HEK293 (cell line): ENCODE results near the gene VEGFA.

Experiments
- CTCF ChIA-PET: fragments of 350-600 bp; formaldehyde crosslinking; extraction: SDS; loops from one replicate; lab custom pipeline; 2021; ENCODE audit warnings: antibody characterized with exemption; lab: Yijun Ruan, JAX
- POLR2A ChIA-PET: fragments of 300-600 bp; formaldehyde crosslinking; extraction: SDS; loops from one replicate; lab custom pipeline; 2020; ENCODE audit warnings: antibody characterized with exemption, inconsistent platforms; lab: Yijun Ruan, JAX
- H3K27ac ChIP-seq: fragments of 200-500 bp; sonication (Bioruptor generic); 2 replicates; pipeline ENCODE4 v1.5.1; 2014; ENCODE audit warnings: low read depth, low read length, control low read depth, inconsistent platforms; ENCODE audit errors: extremely low read depth
- H3K36me3 ChIP-seq, 2 experiments: fragments of 200-500 bp in 1 of 2; sonication (Bioruptor generic) in 1 of 2; 1 replicate in 1 of 2; 2 replicates in 1 of 2; pipeline ENCODE4 v1.5.1; 2014 to 2017; ENCODE audit warnings: inconsistent platforms in 2 of 2, low read length in 2 of 2; ENCODE audit not compliant: control insufficient read depth in 2 of 2, insufficient read depth in 1 of 2
- H3K4me1 ChIP-seq: fragments of 200-500 bp; sonication (Bioruptor generic); 2 replicates; pipeline ENCODE4 v1.5.1; 2014; ENCODE audit warnings: mild to moderate bottlenecking, low read length, inconsistent platforms; ENCODE audit not compliant: control insufficient read depth, insufficient read depth
- H3K4me3 ChIP-seq: 2 replicates; pipeline ENCODE4 v1.5.1; 2011; ENCODE audit warnings: low read depth, mild to moderate bottlenecking, control low read depth, low read length, moderate library complexity
- H3K9me3 ChIP-seq: fragments of 200-500 bp; sonication (Bioruptor generic); 2 replicates; pipeline ENCODE4 v1.5.1; 2014; ENCODE audit warnings: low read depth, low read length, inconsistent platforms; ENCODE audit not compliant: control insufficient read depth, insufficient read depth
- EGR2 ChIP-seq: fragments of 450-650 bp; formaldehyde crosslinking; IDR thresholded peaks from 2 replicates; pipeline ENCODE4 v1.5.1; 2016; ENCODE audit warnings: low read depth, missing biosample characterization, missing genetic modification characterization
- HIC1 ChIP-seq: fragments of 450-650 bp; formaldehyde crosslinking; IDR thresholded peaks from 2 replicates; pipeline ENCODE4 v1.5.1; 2016; ENCODE audit warnings: missing biosample characterization, missing genetic modification characterization
- SCRT2 ChIP-seq: fragments of 450-650 bp; formaldehyde crosslinking; IDR thresholded peaks from 2 replicates; pipeline ENCODE4 v1.5.1; 2016; ENCODE audit warnings: missing biosample characterization, missing genetic modification characterization
- TCF7L2 ChIP-seq: IDR thresholded peaks from 2 replicates; pipeline ENCODE4 v1.6.1; 2011; ENCODE audit warnings: low read depth, mild to moderate bottlenecking, inconsistent platforms, low read length, moderate library complexity, borderline replicate concordance
- WT1 ChIP-seq: fragments of 450-650 bp; formaldehyde crosslinking; IDR thresholded peaks from 2 replicates; pipeline ENCODE4 v1.5.1; 2016; ENCODE audit warnings: missing biosample characterization, missing genetic modification characterization
- ZBTB20 ChIP-seq: fragments of 450-650 bp; formaldehyde crosslinking; IDR thresholded peaks from 2 replicates; pipeline ENCODE4 v1.5.1; 2016; ENCODE audit warnings: missing biosample characterization, missing genetic modification characterization
- ZFHX2 ChIP-seq: fragments of 450-650 bp; formaldehyde crosslinking; conservative IDR thresholded peaks from 2 replicates; pipeline ENCODE4 v1.5.1; 2016; ENCODE audit warnings: missing biosample characterization, missing genetic modification characterization
- ZIC2 ChIP-seq: fragments of 450-650 bp; formaldehyde crosslinking; IDR thresholded peaks from 2 replicates; pipeline ENCODE4 v1.5.1; 2016; ENCODE audit warnings: missing biosample characterization, missing genetic modification characterization
- ZNF10 ChIP-seq: fragments of 450-650 bp; formaldehyde crosslinking; IDR thresholded peaks from 2 replicates; pipeline ENCODE4 v1.5.1; 2017; ENCODE audit warnings: missing biosample characterization, missing genetic modification characterization
- ZNF174 ChIP-seq: fragments of 450-650 bp; formaldehyde crosslinking; IDR thresholded peaks from 2 replicates; pipeline ENCODE4 v1.5.0; 2017; ENCODE audit warnings: missing biosample characterization, mild to moderate bottlenecking, missing genetic modification characterization
- ZNF175 ChIP-seq: fragments of 450-650 bp; formaldehyde crosslinking; IDR thresholded peaks from 2 replicates; pipeline ENCODE4 v1.5.1; 2016; ENCODE audit warnings: missing biosample characterization, missing genetic modification characterization
- ZNF221 ChIP-seq: fragments of 450-650 bp; formaldehyde crosslinking; IDR thresholded peaks from 2 replicates; pipeline ENCODE4 v1.5.1; 2017; ENCODE audit warnings: missing biosample characterization, missing genetic modification characterization, borderline replicate concordance
- ZNF239 ChIP-seq: fragments of 450-650 bp; formaldehyde crosslinking; IDR thresholded peaks from 2 replicates; pipeline ENCODE4 v1.5.1; 2016; ENCODE audit warnings: missing biosample characterization, missing genetic modification characterization
- ZNF404 ChIP-seq: fragments of 450-650 bp; formaldehyde crosslinking; IDR thresholded peaks from 2 replicates; pipeline ENCODE4 v1.5.1; 2017; ENCODE audit warnings: missing biosample characterization, missing genetic modification characterization
- ZNF544 ChIP-seq: fragments of 450-650 bp; formaldehyde crosslinking; IDR thresholded peaks from 2 replicates; pipeline ENCODE4 v1.5.0; 2017; ENCODE audit warnings: missing biosample characterization, missing genetic modification characterization
- ZNF555 ChIP-seq: fragments of 450-650 bp; formaldehyde crosslinking; conservative IDR thresholded peaks from 2 replicates; pipeline ENCODE4 v1.5.1; 2017; ENCODE audit warnings: missing biosample characterization, mild to moderate bottlenecking, missing genetic modification characterization, inconsistent platforms
- ZSCAN16 ChIP-seq: fragments of 450-650 bp; formaldehyde crosslinking; IDR thresholded peaks from 2 replicates; pipeline ENCODE4 v1.5.1; 2016; ENCODE audit warnings: missing biosample characterization, missing genetic modification characterization
- ZSCAN18 ChIP-seq: fragments of 450-650 bp; formaldehyde crosslinking; IDR thresholded peaks from 2 replicates; pipeline ENCODE4 v1.5.1; 2016; ENCODE audit warnings: missing biosample characterization, missing genetic modification characterization
- TF ChIP-seq, protein P1 (sequence below): fragments of 450-650 bp; formaldehyde crosslinking; IDR thresholded peaks from 2 replicates; pipeline ENCODE4 v1.5.1; 2016; ENCODE audit warnings: missing biosample characterization, missing genetic modification characterization
- TF ChIP-seq, protein P2 (sequence below): fragments of 450-650 bp; formaldehyde crosslinking; IDR thresholded peaks from 2 replicates; pipeline ENCODE4 v1.5.1; 2016; ENCODE audit warnings: missing biosample characterization, missing genetic modification characterization
- TF ChIP-seq, protein P3 (sequence below): fragments of 450-650 bp; formaldehyde crosslinking; IDR thresholded peaks from 2 replicates; pipeline ENCODE4 v1.5.1; 2017; ENCODE audit warnings: missing biosample characterization, missing genetic modification characterization
- TF ChIP-seq, protein P4 (sequence below): fragments of 450-650 bp; formaldehyde crosslinking; IDR thresholded peaks from 2 replicates; pipeline ENCODE4 v1.5.1; 2016; ENCODE audit warnings: missing biosample characterization, missing genetic modification characterization

The VEGFA gene

DNA sequence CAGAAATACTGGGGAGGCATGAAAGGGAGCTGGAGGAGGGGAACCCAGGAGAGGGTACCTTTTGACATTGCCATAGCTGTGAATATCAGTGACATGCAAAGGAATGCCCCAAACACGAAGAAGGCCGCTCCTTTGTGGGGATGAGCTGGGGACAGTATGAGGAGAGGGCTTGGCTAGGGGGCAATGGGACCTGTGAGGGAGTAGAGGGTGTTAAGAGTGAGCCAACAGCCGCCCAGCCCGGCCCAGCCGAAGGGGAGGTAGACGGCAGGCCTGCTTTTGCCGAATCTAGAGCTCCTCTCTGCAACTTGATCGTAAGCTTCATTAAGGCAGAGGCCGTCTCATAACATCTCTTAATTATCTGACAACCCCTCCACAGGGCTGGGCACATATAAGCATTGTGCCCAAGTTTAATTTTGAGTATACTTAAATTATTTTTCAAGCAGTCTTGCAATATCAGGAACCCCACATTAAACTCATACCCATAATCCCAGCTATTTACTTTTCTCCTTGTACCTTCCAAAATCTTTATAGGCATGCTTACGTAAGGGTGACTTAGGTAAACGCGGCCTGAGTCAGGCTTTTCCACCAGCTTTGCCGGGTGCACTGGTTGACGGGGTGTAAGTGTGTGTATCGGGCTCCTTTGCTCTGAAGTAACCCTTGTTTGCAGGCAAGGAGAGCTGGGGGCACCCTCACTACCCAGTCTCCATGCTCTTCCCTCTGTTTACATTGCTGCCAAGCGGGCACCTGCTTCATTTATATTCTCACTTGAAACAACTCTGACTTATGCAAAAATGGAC, 24.9 kb upstream of the VEGFA start:
- Histone ChIP-seq H3K4me1 (no peaks in the 10 kb centered on the region), H3K4me3 (no peak overlapping the region), H3K9me3 (no peaks in the 10 kb centered on the region), H3K36me3 (no peaks in the 10 kb centered on the region), H3K27ac (no peak overlapping the region)
- ChIA-PET POLR2A (interaction anchor here (0.6 to 1.3 kb wide), 4 partner anchors 23 to 330 kb away, joined by 3 to 4 read pairs (median 3); partner anchors contain the start of gene VEGFA), CTCF (interaction anchor here (0.6 to 4.7 kb wide), 12 partner anchors 8 to 334 kb away, joined by 3 to 33 read pairs (median 4); partner anchors contain the start of gene VEGFA)
- TF ChIP-seq, protein P1, sequence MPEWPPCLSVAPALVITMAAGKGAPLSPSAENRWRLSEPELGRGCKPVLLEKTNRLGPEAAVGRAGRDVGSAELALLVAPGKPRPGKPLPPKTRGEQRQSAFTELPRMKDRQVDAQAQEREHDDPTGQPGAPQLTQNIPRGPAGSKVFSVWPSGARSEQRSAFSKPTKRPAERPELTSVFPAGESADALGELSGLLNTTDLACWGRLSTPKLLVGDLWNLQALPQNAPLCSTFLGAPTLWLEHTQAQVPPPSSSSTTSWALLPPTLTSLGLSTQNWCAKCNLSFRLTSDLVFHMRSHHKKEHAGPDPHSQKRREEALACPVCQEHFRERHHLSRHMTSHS (tag by site-specific recombination): no peak
- no peak for TF ChIP-seq ZNF221 (tag by site-specific recombination)
- TF ChIP-seq ZSCAN16: no peak
- TF ChIP-seq, all 188 proteins: peak for 0

- TF ChIP-seq ZNF544 (tag by site-specific recombination) (no peak), ZFHX2 (peak; percentile 84), EGR2 (tag by site-specific recombination) (peak; percentile 67)
- TF ChIP-seq, protein P2, sequence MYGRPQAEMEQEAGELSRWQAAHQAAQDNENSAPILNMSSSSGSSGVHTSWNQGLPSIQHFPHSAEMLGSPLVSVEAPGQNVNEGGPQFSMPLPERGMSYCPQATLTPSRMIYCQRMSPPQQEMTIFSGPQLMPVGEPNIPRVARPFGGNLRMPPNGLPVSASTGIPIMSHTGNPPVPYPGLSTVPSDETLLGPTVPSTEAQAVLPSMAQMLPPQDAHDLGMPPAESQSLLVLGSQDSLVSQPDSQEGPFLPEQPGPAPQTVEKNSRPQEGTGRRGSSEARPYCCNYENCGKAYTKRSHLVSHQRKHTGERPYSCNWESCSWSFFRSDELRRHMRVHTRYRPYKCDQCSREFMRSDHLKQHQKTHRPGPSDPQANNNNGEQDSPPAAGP (tag by site-specific recombination): no peak
- TF ChIP-seq, protein P3, sequence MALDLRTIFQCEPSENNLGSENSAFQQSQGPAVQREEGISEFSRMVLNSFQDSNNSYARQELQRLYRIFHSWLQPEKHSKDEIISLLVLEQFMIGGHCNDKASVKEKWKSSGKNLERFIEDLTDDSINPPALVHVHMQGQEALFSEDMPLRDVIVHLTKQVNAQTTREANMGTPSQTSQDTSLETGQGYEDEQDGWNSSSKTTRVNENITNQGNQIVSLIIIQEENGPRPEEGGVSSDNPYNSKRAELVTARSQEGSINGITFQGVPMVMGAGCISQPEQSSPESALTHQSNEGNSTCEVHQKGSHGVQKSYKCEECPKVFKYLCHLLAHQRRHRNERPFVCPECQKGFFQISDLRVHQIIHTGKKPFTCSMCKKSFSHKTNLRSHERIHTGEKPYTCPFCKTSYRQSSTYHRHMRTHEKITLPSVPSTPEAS: peak; percentile 84
- ChIA-PET POLR2A (no interaction called here), CTCF (interaction anchor here (1.1 to 4.7 kb wide), 3 partner anchors 21 to 78 kb away, joined by 3 to 33 read pairs (median 14); partner anchors contain the start of gene VEGFA)
- H3K36me3 ChIP-seq: no peaks in the 10 kb centered on the region
- no peaks in the 10 kb centered on the region for H3K4me1 ChIP-seq
- no peak overlapping the region for H3K4me3 ChIP-seq
- H3K27ac ChIP-seq: no peak overlapping the region
- no peaks in the 10 kb centered on the region for H3K9me3 ChIP-seq
Observed at GRCh38 chr6:43746071-43746470, 23.9 kb upstream of the VEGFA start.

DNA sequence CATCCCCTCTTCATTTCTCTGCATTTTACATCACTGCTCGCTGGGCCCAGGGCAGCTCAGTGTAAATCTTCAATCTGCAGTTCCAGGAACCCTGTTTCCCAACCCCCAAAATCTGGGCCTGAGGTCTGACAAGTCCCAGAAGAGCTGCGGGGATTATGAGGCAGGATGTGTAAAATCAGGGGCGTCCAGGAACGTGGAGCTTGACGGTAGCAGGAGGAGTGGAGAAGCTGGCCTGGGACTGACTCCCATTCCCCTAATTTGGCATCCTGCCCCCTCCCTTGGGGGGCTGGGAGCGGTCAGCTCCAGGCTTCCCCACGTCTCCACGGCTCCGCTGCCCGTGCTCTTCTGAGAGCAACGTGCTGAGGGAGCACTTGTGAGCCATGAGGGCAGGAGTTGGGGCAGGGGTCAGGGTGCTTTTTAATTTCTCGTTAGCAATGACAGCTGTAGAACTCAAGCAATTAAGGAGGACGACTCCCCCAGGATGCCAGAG, 23.4 kb upstream of the VEGFA start:
- Histone ChIP-seq H3K4me1 (no peaks in the 10 kb centered on the region), H3K4me3 (no peak overlapping the region), H3K36me3 (no peaks in the 10 kb centered on the region), H3K27ac (no peak overlapping the region), H3K9me3 (no peaks in the 10 kb centered on the region)
- ChIA-PET POLR2A (no interaction called here), CTCF (interaction anchor here (0.9 to 4.7 kb wide), 4 partner anchors 22 to 328 kb away, joined by 3 to 33 read pairs (median 9); partner anchors contain the start of gene VEGFA)
- no peak for TF ChIP-seq ZNF174
- no peak for TF ChIP-seq ZIC2 (tag by site-specific recombination)
- TF ChIP-seq ZNF239 (tag by site-specific recombination): no peak
- TF ChIP-seq ZNF175 (tag by site-specific recombination): no peak
- TF ChIP-seq ZBTB20 (tag by site-specific recombination): no peak
- TF ChIP-seq WT1: no peak
- TF ChIP-seq, protein P4, sequence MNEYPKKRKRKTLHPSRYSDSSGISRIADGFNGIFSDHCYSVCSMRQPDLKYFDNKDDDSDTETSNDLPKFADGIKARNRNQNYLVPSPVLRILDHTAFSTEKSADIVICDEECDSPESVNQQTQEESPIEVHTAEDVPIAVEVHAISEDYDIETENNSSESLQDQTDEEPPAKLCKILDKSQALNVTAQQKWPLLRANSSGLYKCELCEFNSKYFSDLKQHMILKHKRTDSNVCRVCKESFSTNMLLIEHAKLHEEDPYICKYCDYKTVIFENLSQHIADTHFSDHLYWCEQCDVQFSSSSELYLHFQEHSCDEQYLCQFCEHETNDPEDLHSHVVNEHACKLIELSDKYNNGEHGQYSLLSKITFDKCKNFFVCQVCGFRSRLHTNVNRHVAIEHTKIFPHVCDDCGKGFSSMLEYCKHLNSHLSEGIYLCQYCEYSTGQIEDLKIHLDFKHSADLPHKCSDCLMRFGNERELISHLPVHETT (tag by site-specific recombination): no peak
- TF ChIP-seq ZNF404 (tag by site-specific recombination): no peak
- no peak for TF ChIP-seq SCRT2 (tag by site-specific recombination)
- TF ChIP-seq ZNF10 (tag by site-specific recombination): no peak
- no peak for TF ChIP-seq HIC1 (tag by site-specific recombination)
- no peak for TF ChIP-seq ZSCAN18
- TF ChIP-seq ZNF555 (tag by site-specific recombination): no peak
- no peak for TF ChIP-seq TCF7L2
